Chondrocyte (in vitro differentiated cells): ENCODE results near the gene SEMA7A. TPM values are rescaled to one million over a fixed set of nuclear protein-coding genes. Genes with fewer than 3 reads are reported as not detected.

Experiments
- DNase-seq: peaks from one replicate; pipeline ENCODE4 v3.0.0; 2021; ENCODE audit warnings: mixed read lengths, low spot score
- H3K27ac Mint-ChIP-seq: one replicate; pipeline ENCODE4 v1.8.0; 2021; ENCODE audit warnings: mild to moderate bottlenecking, moderate library complexity, mixed read lengths; ENCODE audit not compliant: unreplicated experiment
- H3K27me3 Mint-ChIP-seq: 2 replicates; pipeline ENCODE4 v1.8.0; 2021; ENCODE audit warnings: low read depth, mixed read lengths
- H3K36me3 Mint-ChIP-seq: 2 replicates; pipeline ENCODE4 v1.8.0; 2021; ENCODE audit warnings: low read depth, mixed read lengths
- H3K4me1 Mint-ChIP-seq: 2 replicates; pipeline ENCODE4 v1.8.0; 2021; ENCODE audit warnings: low read depth, mild to moderate bottlenecking, mixed read lengths
- H3K4me3 Mint-ChIP-seq: one replicate; pipeline ENCODE4 v1.8.0; 2021; ENCODE audit warnings: mild to moderate bottlenecking, moderate library complexity, mixed read lengths; ENCODE audit not compliant: unreplicated experiment
- H3K9me3 Mint-ChIP-seq: 2 replicates; pipeline ENCODE4 v1.8.0; 2021; ENCODE audit warnings: low read depth, mixed read lengths
- total RNA-seq: library from RNA; stranded (reverse); gene quantifications from 3 replicates; pipeline ENCODE4 v1.2.1, GENCODE V29; 2021
- TF ChIP-seq, protein P1 (sequence below): fragments of 200-600 bp; sonication (generic); IDR thresholded peaks from 2 replicates; pipeline ENCODE4 v1.5.0; 2021; ENCODE audit warnings: antibody characterized with exemption, mild to moderate bottlenecking, moderate library complexity

Gene SEMA7A
- total RNA-seq, 1 donor from 2014 or later, result 2.3 TPM

- Mint-ChIP-seq H3K4me3 (no peak overlapping the region), H3K9me3 (peaks cover 8% of the 10 kb centered on the region), H3K27me3 (no peaks in the 10 kb centered on the region), H3K4me1 (peaks cover 10% of the 10 kb centered on the region), H3K36me3 (peaks cover 3% of the 10 kb centered on the region), H3K27ac (no peak overlapping the region)
- no peak for DNase-seq
- TF ChIP-seq, protein P1, sequence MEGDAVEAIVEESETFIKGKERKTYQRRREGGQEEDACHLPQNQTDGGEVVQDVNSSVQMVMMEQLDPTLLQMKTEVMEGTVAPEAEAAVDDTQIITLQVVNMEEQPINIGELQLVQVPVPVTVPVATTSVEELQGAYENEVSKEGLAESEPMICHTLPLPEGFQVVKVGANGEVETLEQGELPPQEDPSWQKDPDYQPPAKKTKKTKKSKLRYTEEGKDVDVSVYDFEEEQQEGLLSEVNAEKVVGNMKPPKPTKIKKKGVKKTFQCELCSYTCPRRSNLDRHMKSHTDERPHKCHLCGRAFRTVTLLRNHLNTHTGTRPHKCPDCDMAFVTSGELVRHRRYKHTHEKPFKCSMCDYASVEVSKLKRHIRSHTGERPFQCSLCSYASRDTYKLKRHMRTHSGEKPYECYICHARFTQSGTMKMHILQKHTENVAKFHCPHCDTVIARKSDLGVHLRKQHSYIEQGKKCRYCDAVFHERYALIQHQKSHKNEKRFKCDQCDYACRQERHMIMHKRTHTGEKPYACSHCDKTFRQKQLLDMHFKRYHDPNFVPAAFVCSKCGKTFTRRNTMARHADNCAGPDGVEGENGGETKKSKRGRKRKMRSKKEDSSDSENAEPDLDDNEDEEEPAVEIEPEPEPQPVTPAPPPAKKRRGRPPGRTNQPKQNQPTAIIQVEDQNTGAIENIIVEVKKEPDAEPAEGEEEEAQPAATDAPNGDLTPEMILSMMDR, result no peak
These were observed 32.8 kb upstream of the SEMA7A start for GRCh38 chr15:74466570-74466969.

DNA sequence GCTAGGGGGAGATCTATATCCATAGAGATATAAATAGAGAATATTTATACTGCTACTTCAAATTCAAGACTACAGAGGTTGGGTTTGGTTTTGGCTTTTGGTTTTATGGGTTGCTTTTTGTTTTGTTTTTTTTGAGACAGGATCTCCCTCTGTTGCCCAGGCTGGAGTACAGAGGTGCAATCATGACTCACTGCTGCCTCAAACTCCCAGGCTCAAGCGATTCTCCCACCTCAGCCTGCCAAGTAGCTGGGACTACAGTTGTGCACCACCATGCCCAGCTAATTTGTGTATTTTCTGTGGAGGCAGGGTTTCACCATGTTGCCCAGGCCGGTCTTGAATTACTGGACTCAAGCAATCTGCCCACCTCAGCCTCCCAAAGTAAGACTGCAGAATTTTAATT lies 31.1 kb upstream of the SEMA7A start:
- Mint-ChIP-seq H3K4me1 (peaks cover 20% of the 10 kb centered on the region), H3K36me3 (peaks cover 3% of the 10 kb centered on the region), H3K27ac (no peak overlapping the region), H3K27me3 (no peaks in the 10 kb centered on the region), H3K9me3 (peaks cover 8% of the 10 kb centered on the region), H3K4me3 (no peak overlapping the region)
- TF ChIP-seq, protein P1, result no peak
- DNase-seq, result no peak

GRCh38 chr15:74464216-74464615 lies 30.5 kb upstream of the SEMA7A start:
- H3K27ac Mint-ChIP-seq, result no peak overlapping the region
- no peaks in the 10 kb centered on the region for H3K27me3 Mint-ChIP-seq
- H3K9me3 Mint-ChIP-seq, result peaks cover 8% of the 10 kb centered on the region
- DNase-seq, result no peak
- TF ChIP-seq, protein P1, result no peak
- H3K4me1 Mint-ChIP-seq, result peaks cover 20% of the 10 kb centered on the region
- H3K4me3 Mint-ChIP-seq, result no peak overlapping the region
- H3K36me3 Mint-ChIP-seq, result peaks cover 3% of the 10 kb centered on the region

DNA sequence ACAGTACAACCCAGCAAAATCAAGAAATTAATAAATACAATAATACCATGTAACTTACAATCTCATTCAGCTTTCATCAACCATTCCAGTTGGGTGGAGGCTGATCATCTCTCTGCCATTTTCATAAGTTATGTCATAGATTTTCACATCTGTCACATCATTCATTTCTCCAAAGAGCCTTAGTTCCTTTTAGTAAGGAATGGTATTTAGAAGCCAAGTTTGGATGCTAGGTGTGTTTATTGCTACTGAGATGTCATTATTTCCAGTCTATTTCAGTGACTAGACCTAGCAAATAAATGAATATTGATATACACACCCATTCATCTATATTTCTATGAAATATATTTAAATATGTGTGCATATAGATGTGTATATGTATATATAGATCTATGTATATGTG lies 29.9 kb upstream of the SEMA7A start:
- H3K27ac Mint-ChIP-seq, result no peak overlapping the region
- peaks cover 8% of the 10 kb centered on the region for H3K9me3 Mint-ChIP-seq
- DNase-seq, result no peak
- H3K36me3 Mint-ChIP-seq, result peaks cover 3% of the 10 kb centered on the region
- H3K27me3 Mint-ChIP-seq, result no peaks in the 10 kb centered on the region
- TF ChIP-seq, protein P1, result no peak
- H3K4me3 Mint-ChIP-seq, result no peak overlapping the region
- peaks cover 22% of the 10 kb centered on the region for H3K4me1 Mint-ChIP-seq

DNA sequence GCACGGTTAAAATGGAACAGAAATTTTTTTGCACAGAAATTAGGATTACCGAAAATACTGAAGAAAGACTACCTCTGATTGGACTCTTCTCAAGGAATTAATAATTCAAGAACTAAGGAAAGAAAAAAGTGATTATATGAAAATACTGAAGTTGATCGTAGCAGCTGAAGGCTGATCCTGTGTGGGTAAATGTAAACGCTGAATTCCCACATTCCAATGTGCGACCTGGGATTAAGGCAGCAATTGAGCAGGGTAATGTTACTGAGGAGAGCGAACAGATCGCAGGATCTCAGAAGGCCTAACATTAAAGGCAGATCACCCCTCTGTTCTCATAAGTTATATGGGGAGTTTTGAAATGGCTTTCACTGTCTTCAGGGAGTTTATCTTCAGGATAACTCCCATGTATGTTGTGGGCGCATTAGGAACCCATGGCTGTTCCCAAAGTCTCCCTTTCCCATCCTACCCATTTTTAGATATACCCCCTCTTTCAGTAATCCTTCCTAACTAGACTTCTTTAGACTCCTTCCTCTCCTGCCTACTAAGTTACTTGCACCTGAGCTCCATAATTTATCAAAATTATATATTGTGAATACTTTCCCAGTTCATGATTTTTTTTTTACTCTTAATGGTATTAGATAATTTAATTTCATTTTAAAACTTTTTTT lies 28.2 kb upstream of the SEMA7A start:
- Mint-ChIP-seq H3K27ac (peak overlapping the region; percentile 85), H3K9me3 (peaks cover 8% of the 10 kb centered on the region), H3K36me3 (peaks cover 4% of the 10 kb centered on the region), H3K4me1 (peaks cover 22% of the 10 kb centered on the region), H3K27me3 (no peaks in the 10 kb centered on the region), H3K4me3 (peak overlapping the region; percentile 85)
- DNase-seq, result no peak
- TF ChIP-seq, protein P1, result no peak
